BLaER1 (cell line): ENCODE results near the gene CTNND2.

Experiments
- H3K27ac ChIP-seq: shearing (Covaris generic); formaldehyde crosslinking; 2 replicates; pipeline ENCODE4 v1.8.1; 2022
- H3K27me3 ChIP-seq: shearing (Covaris generic); formaldehyde crosslinking; 2 replicates; pipeline ENCODE4 v1.8.1; 2022
- H3K36me3 ChIP-seq: shearing (Covaris generic); formaldehyde crosslinking; 2 replicates; pipeline ENCODE4 v1.8.1; 2022
- H3K4me1 ChIP-seq: shearing (Covaris generic); formaldehyde crosslinking; 2 replicates; pipeline ENCODE4 v1.8.1; 2022
- H3K4me2 ChIP-seq: shearing (Covaris generic); formaldehyde crosslinking; 2 replicates; pipeline ENCODE4 v1.8.1; 2022
- H3K4me3 ChIP-seq: shearing (Covaris generic); formaldehyde crosslinking; 2 replicates; pipeline ENCODE4 v1.8.1; 2022
- H3K9ac ChIP-seq: shearing (Covaris generic); formaldehyde crosslinking; 2 replicates; pipeline ENCODE4 v1.8.1; 2022
- H3K9me3 ChIP-seq: shearing (Covaris generic); formaldehyde crosslinking; 2 replicates; pipeline ENCODE4 v1.8.1; 2022
- H4K20me1 ChIP-seq: shearing (Covaris generic); formaldehyde crosslinking; 2 replicates; pipeline ENCODE4 v1.8.1; 2022
- Cebpa-rat ChIP-seq: shearing (Covaris generic); IDR thresholded peaks from 2 replicates; pipeline ENCODE4 v1.8.1; 2022

The CTNND2 gene

GRCh38 chr5:11609570-11610303 is 294.5 kb downstream of the CTNND2 start:
- no peak for TF ChIP-seq Cebpa-rat
- Histone ChIP-seq H4K20me1 (no peaks in the 10 kb centered on the region), H3K27me3 (no peaks in the 10 kb centered on the region), H3K4me3 (no peak overlapping the region), H3K9ac (no peak overlapping the region), H3K4me1 (no peaks in the 10 kb centered on the region), H3K4me2 (no peak overlapping the region), H3K9me3 (no peaks in the 10 kb centered on the region), H3K27ac (no peak overlapping the region), H3K36me3 (no peaks in the 10 kb centered on the region)

GRCh38 chr5:11608530-11608929 is 295.7 kb downstream of the CTNND2 start:
- TF ChIP-seq Cebpa-rat, result no peak
- no peaks in the 10 kb centered on the region for H3K4me1 ChIP-seq

GRCh38 chr5:11607944-11608483 is 296.2 kb downstream of the CTNND2 start:
- TF ChIP-seq Cebpa-rat, result no peak
- Histone ChIP-seq H3K36me3 (no peaks in the 10 kb centered on the region), H4K20me1 (no peaks in the 10 kb centered on the region), H3K4me3 (no peak overlapping the region), H3K9me3 (no peaks in the 10 kb centered on the region), H3K27ac (no peak overlapping the region), H3K27me3 (no peaks in the 10 kb centered on the region), H3K9ac (no peak overlapping the region), H3K4me2 (no peak overlapping the region), H3K4me1 (no peaks in the 10 kb centered on the region)

More at GRCh38 chr5:11608530-11608929, 295.7 kb downstream of the CTNND2 start:
- no peaks in the 10 kb centered on the region for H3K9me3 ChIP-seq
- H3K27me3 ChIP-seq, result no peaks in the 10 kb centered on the region
- H4K20me1 ChIP-seq, result no peaks in the 10 kb centered on the region
- no peaks in the 10 kb centered on the region for H3K36me3 ChIP-seq
- H3K9ac ChIP-seq, result no peak overlapping the region
- no peak overlapping the region for H3K4me3 ChIP-seq
- no peak overlapping the region for H3K27ac ChIP-seq
- H3K4me2 ChIP-seq, result no peak overlapping the region

- Histone ChIP-seq H3K4me2 (no peak overlapping the region), H3K9ac (no peak overlapping the region), H4K20me1 (no peaks in the 10 kb centered on the region), H3K27ac (no peak overlapping the region), H3K4me3 (no peak overlapping the region), H3K9me3 (no peaks in the 10 kb centered on the region), H3K4me1 (no peaks in the 10 kb centered on the region), H3K36me3 (no peaks in the 10 kb centered on the region), H3K27me3 (no peaks in the 10 kb centered on the region)
- TF ChIP-seq Cebpa-rat, result no peak
Observed at GRCh38 chr5:11602298-11602697, 301.9 kb downstream of the CTNND2 start.

- no peaks in the 10 kb centered on the region for H4K20me1 ChIP-seq
- no peaks in the 10 kb centered on the region for H3K9me3 ChIP-seq
- no peaks in the 10 kb centered on the region for H3K4me1 ChIP-seq
- no peak for TF ChIP-seq Cebpa-rat
- no peaks in the 10 kb centered on the region for H3K27me3 ChIP-seq
- H3K4me3 ChIP-seq, result no peak overlapping the region
- H3K27ac ChIP-seq, result no peak overlapping the region
- H3K4me2 ChIP-seq, result no peak overlapping the region
- no peak overlapping the region for H3K9ac ChIP-seq
- H3K36me3 ChIP-seq, result no peaks in the 10 kb centered on the region
Observed at GRCh38 chr5:11599499-11599898, 304.7 kb downstream of the CTNND2 start.

- H3K4me3 ChIP-seq, result no peak overlapping the region
- no peaks in the 10 kb centered on the region for H3K36me3 ChIP-seq
- no peak for TF ChIP-seq Cebpa-rat
- no peak overlapping the region for H3K4me2 ChIP-seq
- no peaks in the 10 kb centered on the region for H3K27me3 ChIP-seq
- no peaks in the 10 kb centered on the region for H3K4me1 ChIP-seq
- no peak overlapping the region for H3K27ac ChIP-seq
- no peaks in the 10 kb centered on the region for H4K20me1 ChIP-seq
- no peaks in the 10 kb centered on the region for H3K9me3 ChIP-seq
- H3K9ac ChIP-seq, result no peak overlapping the region
Observed at GRCh38 chr5:11596657-11597071, 307.6 kb downstream of the CTNND2 start.

GRCh38 chr5:11596185-11596584 is 308.1 kb downstream of the CTNND2 start:
- Histone ChIP-seq H3K27ac (no peak overlapping the region), H3K36me3 (no peaks in the 10 kb centered on the region), H3K9me3 (no peaks in the 10 kb centered on the region), H3K4me2 (no peak overlapping the region), H3K9ac (no peak overlapping the region), H3K4me1 (no peaks in the 10 kb centered on the region), H4K20me1 (no peaks in the 10 kb centered on the region), H3K4me3 (no peak overlapping the region), H3K27me3 (no peaks in the 10 kb centered on the region)
- no peak for TF ChIP-seq Cebpa-rat

- Histone ChIP-seq H3K27ac (no peak overlapping the region), H3K4me3 (no peak overlapping the region), H3K27me3 (no peaks in the 10 kb centered on the region), H3K4me2 (no peak overlapping the region), H3K9me3 (peaks cover 6% of the 10 kb centered on the region; the same call in 1 of the 2 replicates), H3K9ac (no peak overlapping the region), H3K36me3 (no peaks in the 10 kb centered on the region), H3K4me1 (no peaks in the 10 kb centered on the region), H4K20me1 (no peaks in the 10 kb centered on the region)
- no peak for TF ChIP-seq Cebpa-rat
Observed at GRCh38 chr5:11595045-11595444, 309.2 kb downstream of the CTNND2 start.

GRCh38 chr5:11594021-11594420 is 310.2 kb downstream of the CTNND2 start:
- Histone ChIP-seq H3K9me3 (peaks cover 8% of the 10 kb centered on the region; the same call in 1 of the 2 replicates), H3K4me3 (no peak overlapping the region), H4K20me1 (no peaks in the 10 kb centered on the region), H3K27me3 (no peaks in the 10 kb centered on the region), H3K27ac (no peak overlapping the region), H3K9ac (no peak overlapping the region), H3K4me2 (no peak overlapping the region), H3K36me3 (no peaks in the 10 kb centered on the region), H3K4me1 (no peaks in the 10 kb centered on the region)
- no peak for TF ChIP-seq Cebpa-rat

- no peak overlapping the region for H3K9ac ChIP-seq
- TF ChIP-seq Cebpa-rat, result no peak
- H3K27ac ChIP-seq, result no peak overlapping the region
- H3K9me3 ChIP-seq, result peaks cover 8% of the 10 kb centered on the region; the same call in 1 of the 2 replicates
- H3K36me3 ChIP-seq, result no peaks in the 10 kb centered on the region
- H3K27me3 ChIP-seq, result no peaks in the 10 kb centered on the region
- no peaks in the 10 kb centered on the region for H4K20me1 ChIP-seq
- no peak overlapping the region for H3K4me3 ChIP-seq
- H3K4me2 ChIP-seq, result no peak overlapping the region
- no peaks in the 10 kb centered on the region for H3K4me1 ChIP-seq
Observed at GRCh38 chr5:11590475-11590874, 313.8 kb downstream of the CTNND2 start.
